ENCODE results near the gene NYNRIN.
"Not testable (repeated sequence)": the region's sequence is repeated elsewhere in the genome, so short reads cannot be mapped to it uniquely, and the experiment has no call there.

The NYNRIN gene

GRCh38 chr14:24377657-24378056, 21.1 kb upstream of the NYNRIN start:
- Histone ChIP-seq H3K36me3 (replicated peaks) (no peaks in the 10 kb centered on the region; the same call in 1 of the 2 replicates), H3K4me3 (no peak overlapping the region), H3K27me3 (ENCODE audit: low read depth) (no peaks in the 10 kb centered on the region), H3K4me1 (no peaks in the 10 kb centered on the region), H3K9me3 (no peaks in the 10 kb centered on the region)
- in situ Hi-C loops (cut with MboI; ENCODE audit: low sequenced_read_pairs): no loop called here
- DNase-seq (ENCODE audit: low spot score in 2 of 2): no peak

- Histone ChIP-seq H3K4me3 (no peak overlapping the region), H3K36me3 (replicated peaks) (no peaks in the 10 kb centered on the region; the same call in 1 of the 2 replicates), H3K9me3 (no peaks in the 10 kb centered on the region), H3K27me3 (ENCODE audit: low read depth) (no peaks in the 10 kb centered on the region), H3K4me1 (no peaks in the 10 kb centered on the region)
- in situ Hi-C loops (cut with MboI; ENCODE audit: low sequenced_read_pairs): no loop called here
- no peak for DNase-seq (ENCODE audit: low spot score in 2 of 2)
Measured at GRCh38 chr14:24378327-24378726, 20.5 kb upstream of the NYNRIN start.

GRCh38 chr14:24378981-24379906, 19.6 kb upstream of the NYNRIN start:
- in situ Hi-C loops (cut with MboI; ENCODE audit: low sequenced_read_pairs): no loop called here
- H3K36me3 ChIP-seq (replicated peaks): no peaks in the 10 kb centered on the region
- no peak for DNase-seq (ENCODE audit: low spot score in 2 of 2)
- no peaks in the 10 kb centered on the region for H3K4me1 ChIP-seq
- no peaks in the 10 kb centered on the region for H3K27me3 ChIP-seq (ENCODE audit: low read depth)
- no peaks in the 10 kb centered on the region for H3K9me3 ChIP-seq
- H3K4me3 ChIP-seq: no peak overlapping the region

GRCh38 chr14:24379907-24380730, 18.7 kb upstream of the NYNRIN start:
- in situ Hi-C loops (cut with MboI; ENCODE audit: low sequenced_read_pairs): no loop called here
- Histone ChIP-seq H3K4me3 (no peak overlapping the region), H3K9me3 (no peaks in the 10 kb centered on the region), H3K4me1 (no peaks in the 10 kb centered on the region), H3K27me3 (ENCODE audit: low read depth) (no peaks in the 10 kb centered on the region), H3K36me3 (replicated peaks) (no peaks in the 10 kb centered on the region)
- DNase-seq (ENCODE audit: low spot score in 2 of 2): no peak

- in situ Hi-C loops (cut with MboI; ENCODE audit: low sequenced_read_pairs): no loop called here
- no peaks in the 10 kb centered on the region for H3K9me3 ChIP-seq
- no peak overlapping the region for H3K4me3 ChIP-seq
- H3K27me3 ChIP-seq (ENCODE audit: low read depth): no peaks in the 10 kb centered on the region
- no peaks in the 10 kb centered on the region for H3K4me1 ChIP-seq
- H3K36me3 ChIP-seq (replicated peaks): no peaks in the 10 kb centered on the region
- no peak for DNase-seq (ENCODE audit: low spot score in 2 of 2)
Measured at GRCh38 chr14:24381363-24382063, 17.3 kb upstream of the NYNRIN start.

GRCh38 chr14:24382064-24382371, 16.8 kb upstream of the NYNRIN start:
- in situ Hi-C loops (cut with MboI; ENCODE audit: low sequenced_read_pairs): no loop called here
- DNase-seq (ENCODE audit: low spot score in 2 of 2): no peak
- H3K4me3 ChIP-seq: no peak overlapping the region
- H3K4me1 ChIP-seq: no peaks in the 10 kb centered on the region
- H3K27me3 ChIP-seq (ENCODE audit: low read depth): no peaks in the 10 kb centered on the region
- no peaks in the 10 kb centered on the region for H3K36me3 ChIP-seq (replicated peaks)
- H3K9me3 ChIP-seq: no peaks in the 10 kb centered on the region

GRCh38 chr14:24384169-24384568, 14.6 kb upstream of the NYNRIN start:
- DNase-seq (ENCODE audit: low spot score in 2 of 2): no peak
- in situ Hi-C loops (cut with MboI; ENCODE audit: low sequenced_read_pairs): no loop called here
- Histone ChIP-seq H3K4me1 (no peaks in the 10 kb centered on the region), H3K27me3 (ENCODE audit: low read depth) (peaks cover 6% of the 10 kb centered on the region; the same call in 1 of the 2 replicates), H3K9me3 (no peaks in the 10 kb centered on the region), H3K4me3 (no peak overlapping the region), H3K36me3 (replicated peaks) (no peaks in the 10 kb centered on the region)

GRCh38 chr14:24385524-24385923, 13.3 kb upstream of the NYNRIN start:
- Histone ChIP-seq H3K4me1 (no peaks in the 10 kb centered on the region), H3K9me3 (no peaks in the 10 kb centered on the region), H3K4me3 (no peak overlapping the region), H3K36me3 (replicated peaks) (no peaks in the 10 kb centered on the region), H3K27me3 (ENCODE audit: low read depth) (peaks cover 8% of the 10 kb centered on the region)
- in situ Hi-C loops (cut with MboI; ENCODE audit: low sequenced_read_pairs): no loop called here
- no peak for DNase-seq (ENCODE audit: low spot score in 2 of 2)

GRCh38 chr14:24387009-24387345, 11.8 kb upstream of the NYNRIN start:
- H3K4me3 ChIP-seq: no peak overlapping the region
- no peaks in the 10 kb centered on the region for H3K36me3 ChIP-seq (replicated peaks)
- in situ Hi-C loops (cut with MboI; ENCODE audit: low sequenced_read_pairs): no loop called here
- no peaks in the 10 kb centered on the region for H3K4me1 ChIP-seq
- no peak for DNase-seq (ENCODE audit: low spot score in 2 of 2)
- H3K27me3 ChIP-seq (ENCODE audit: low read depth): peaks cover 11% of the 10 kb centered on the region
- H3K9me3 ChIP-seq: no peaks in the 10 kb centered on the region

GRCh38 chr14:24387579-24387978, 11.2 kb upstream of the NYNRIN start:
- peaks cover 11% of the 10 kb centered on the region for H3K27me3 ChIP-seq (ENCODE audit: low read depth)
- H3K4me1 ChIP-seq; H3K4me3 ChIP-seq; H3K36me3 ChIP-seq (replicated peaks); DNase-seq (ENCODE audit: low spot score in 2 of 2); in situ Hi-C loops (cut with MboI; ENCODE audit: low sequenced_read_pairs); H3K9me3 ChIP-seq: not testable (repeated sequence)

GRCh38 chr14:24388474-24389179, 10.2 kb upstream of the NYNRIN start:
- no peaks in the 10 kb centered on the region for H3K4me1 ChIP-seq
- no peak for DNase-seq (ENCODE audit: low spot score in 2 of 2)
- H3K4me3 ChIP-seq: no peak overlapping the region
- H3K9me3 ChIP-seq: no peaks in the 10 kb centered on the region
- in situ Hi-C loops (cut with MboI; ENCODE audit: low sequenced_read_pairs): no loop called here
- H3K36me3 ChIP-seq (replicated peaks): no peaks in the 10 kb centered on the region
- H3K27me3 ChIP-seq (ENCODE audit: low read depth): peaks cover 11% of the 10 kb centered on the region

GRCh38 chr14:24389226-24389848, 9.5 kb upstream of the NYNRIN start:
- no peak for DNase-seq (ENCODE audit: low spot score in 2 of 2)
- no peaks in the 10 kb centered on the region for H3K4me1 ChIP-seq
- peaks cover 11% of the 10 kb centered on the region for H3K27me3 ChIP-seq (ENCODE audit: low read depth)
- no peaks in the 10 kb centered on the region for H3K9me3 ChIP-seq
- in situ Hi-C loops (cut with MboI; ENCODE audit: low sequenced_read_pairs): no loop called here
- no peaks in the 10 kb centered on the region for H3K36me3 ChIP-seq (replicated peaks)
- H3K4me3 ChIP-seq: no peak overlapping the region
